ENCODE results near the gene PI4KA.
"Not testable (repeated sequence)": the region's sequence is repeated elsewhere in the genome, so short reads cannot be mapped to it uniquely, and the experiment has no call there.

The PI4KA gene

DNA sequence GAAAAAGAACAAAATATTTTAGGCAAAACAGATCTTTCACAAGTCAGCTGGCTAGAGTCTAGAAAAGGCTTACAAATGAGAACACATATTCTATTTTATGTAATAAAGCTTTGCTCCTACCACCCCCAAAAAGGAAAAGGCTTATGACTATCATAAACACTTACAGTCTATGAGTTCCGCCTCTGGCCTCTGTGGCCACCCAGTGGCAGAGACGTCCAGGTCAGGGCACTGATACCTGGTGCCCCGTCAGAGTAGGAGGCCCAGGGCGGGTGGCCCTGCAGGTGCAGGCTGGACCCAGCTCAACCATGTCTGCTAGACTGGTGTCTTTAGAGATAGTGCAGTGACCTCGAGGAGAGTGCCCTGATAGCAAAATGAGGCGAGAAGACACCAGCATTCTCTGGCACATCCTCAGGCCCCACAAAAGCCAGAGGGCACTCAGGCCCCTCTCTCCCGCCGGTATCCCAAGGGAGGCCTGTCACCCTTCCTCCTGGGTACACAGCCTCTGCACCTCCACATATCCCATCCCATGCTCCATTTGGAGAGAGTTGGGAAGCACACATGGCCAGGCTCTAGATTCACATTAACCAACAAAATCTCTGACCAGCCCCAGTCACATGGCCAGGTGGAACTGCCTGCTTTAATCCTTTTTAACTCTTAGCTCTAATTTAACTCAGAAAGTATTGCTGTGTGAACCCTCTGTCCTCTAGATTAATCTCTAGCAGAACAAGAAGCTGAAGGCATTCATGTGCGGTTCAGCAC is 112.0 kb downstream of the PI4KA start:
- Histone ChIP-seq H3K4me3 (ENCODE audit: extremely low read depth, insufficient read depth, low read length, poor library complexity, severe bottlenecking) (no peak overlapping the region), H3K4me1 (ENCODE audit: control insufficient read depth, insufficient read depth, low read length, poor library complexity, severe bottlenecking) (no peaks in the 10 kb centered on the region), H3K9me3 (ENCODE audit: control insufficient read depth, low read length) (no peaks in the 10 kb centered on the region), H3K27ac (ENCODE audit: low read depth, low read length, severe bottlenecking) (no peak overlapping the region), H3K36me3 (ENCODE audit: control insufficient read depth, insufficient read depth, low read length) (peaks cover 42% of the 10 kb centered on the region)
- 91 to 93% methylated on average over 6 to 8 of the region's 9 CpGs for WGBS, 2 experiments (ENCODE audit: insufficient coverage in 2 of 2)

DNA sequence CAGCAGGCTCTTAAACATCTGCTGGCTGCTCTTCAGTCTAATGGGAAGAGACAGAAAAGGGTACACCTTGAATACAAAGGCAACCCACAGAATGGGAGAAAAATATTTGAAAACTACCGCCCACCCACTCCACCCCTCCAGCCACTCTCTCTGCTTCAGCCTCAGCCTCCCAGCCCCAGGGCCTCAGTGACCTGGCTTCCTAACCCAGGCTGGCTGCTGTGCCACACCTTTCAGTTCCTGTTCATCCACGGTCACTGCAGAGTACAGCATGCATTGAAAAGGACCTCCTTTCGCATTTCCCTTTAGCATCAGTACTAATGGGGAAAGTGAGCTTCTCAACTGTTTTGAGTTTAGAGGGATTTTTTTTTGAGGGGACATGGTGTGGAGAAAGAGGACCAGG is 113.5 kb downstream of the PI4KA start:
- Histone ChIP-seq H3K27ac (ENCODE audit: low read depth, low read length, severe bottlenecking) (no peak overlapping the region), H3K4me1 (ENCODE audit: control insufficient read depth, insufficient read depth, low read length, poor library complexity, severe bottlenecking) (no peaks in the 10 kb centered on the region), H3K9me3 (ENCODE audit: control insufficient read depth, low read length) (peaks cover 11% of the 10 kb centered on the region), H3K36me3 (ENCODE audit: control insufficient read depth, insufficient read depth, low read length) (peaks cover 52% of the 10 kb centered on the region), H3K4me3 (ENCODE audit: extremely low read depth, insufficient read depth, low read length, poor library complexity, severe bottlenecking) (no peak overlapping the region)
- WGBS, 2 experiments (ENCODE audit: insufficient coverage in 2 of 2) = 100% methylated on average over 1 of the region's 3 CpGs; no CpG with 5 or more reads in 1 of the 2 experiments

DNA sequence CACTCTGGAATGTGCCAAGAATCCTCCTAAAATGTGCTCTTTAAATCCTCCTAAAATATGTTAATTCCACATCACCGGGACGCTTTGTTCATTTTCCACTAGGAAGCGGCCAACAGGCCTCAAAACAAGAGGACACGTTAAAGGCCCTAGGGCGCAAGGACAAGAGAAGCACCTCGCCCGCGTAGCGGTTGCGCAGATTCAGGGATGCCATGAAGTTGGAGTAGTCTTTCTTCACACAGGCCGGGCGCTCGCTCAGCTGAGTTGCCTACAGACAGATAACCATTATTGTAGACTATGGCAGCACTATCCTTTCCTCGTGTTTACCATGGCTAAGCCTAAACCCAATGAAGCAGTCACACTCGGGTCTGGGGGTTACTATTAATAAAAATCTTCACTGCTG is 114.2 kb downstream of the PI4KA start:
- Histone ChIP-seq H3K9me3 (ENCODE audit: control insufficient read depth, low read length) (peaks cover 11% of the 10 kb centered on the region), H3K4me3 (ENCODE audit: extremely low read depth, insufficient read depth, low read length, poor library complexity, severe bottlenecking) (no peak overlapping the region), H3K36me3 (ENCODE audit: control insufficient read depth, insufficient read depth, low read length) (peaks cover 47% of the 10 kb centered on the region), H3K27ac (ENCODE audit: low read depth, low read length, severe bottlenecking) (no peak overlapping the region), H3K4me1 (ENCODE audit: control insufficient read depth, insufficient read depth, low read length, poor library complexity, severe bottlenecking) (no peaks in the 10 kb centered on the region)
- WGBS, 2 experiments (ENCODE audit: insufficient coverage in 2 of 2) = 96 to 99% methylated on average over 13 of the region's 15 CpGs

DNA sequence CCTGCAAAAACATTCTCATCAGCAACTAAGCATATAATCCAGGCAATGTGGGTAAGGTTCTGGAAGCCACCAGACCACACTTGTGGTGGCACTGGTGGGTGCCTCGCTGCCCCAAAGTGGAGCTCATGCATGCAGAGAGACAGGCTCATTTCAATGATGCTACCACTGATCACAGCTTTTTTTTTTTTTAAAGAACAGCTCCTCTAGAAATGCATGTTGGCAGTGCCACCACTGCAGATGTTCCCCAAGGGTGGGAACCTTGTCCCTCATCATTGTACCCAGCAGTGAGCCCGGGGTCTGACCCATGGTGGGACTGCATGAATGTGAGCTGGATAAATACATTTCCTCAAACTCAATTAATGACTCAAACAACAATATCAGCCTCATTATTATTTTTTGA is 115.8 kb downstream of the PI4KA start:
- H3K36me3 ChIP-seq (ENCODE audit: control insufficient read depth, insufficient read depth, low read length) = peaks cover 52% of the 10 kb centered on the region
- 89 to 100% methylated on average over 1 of the region's 2 CpGs for WGBS, 2 experiments (ENCODE audit: insufficient coverage in 2 of 2)

DNA sequence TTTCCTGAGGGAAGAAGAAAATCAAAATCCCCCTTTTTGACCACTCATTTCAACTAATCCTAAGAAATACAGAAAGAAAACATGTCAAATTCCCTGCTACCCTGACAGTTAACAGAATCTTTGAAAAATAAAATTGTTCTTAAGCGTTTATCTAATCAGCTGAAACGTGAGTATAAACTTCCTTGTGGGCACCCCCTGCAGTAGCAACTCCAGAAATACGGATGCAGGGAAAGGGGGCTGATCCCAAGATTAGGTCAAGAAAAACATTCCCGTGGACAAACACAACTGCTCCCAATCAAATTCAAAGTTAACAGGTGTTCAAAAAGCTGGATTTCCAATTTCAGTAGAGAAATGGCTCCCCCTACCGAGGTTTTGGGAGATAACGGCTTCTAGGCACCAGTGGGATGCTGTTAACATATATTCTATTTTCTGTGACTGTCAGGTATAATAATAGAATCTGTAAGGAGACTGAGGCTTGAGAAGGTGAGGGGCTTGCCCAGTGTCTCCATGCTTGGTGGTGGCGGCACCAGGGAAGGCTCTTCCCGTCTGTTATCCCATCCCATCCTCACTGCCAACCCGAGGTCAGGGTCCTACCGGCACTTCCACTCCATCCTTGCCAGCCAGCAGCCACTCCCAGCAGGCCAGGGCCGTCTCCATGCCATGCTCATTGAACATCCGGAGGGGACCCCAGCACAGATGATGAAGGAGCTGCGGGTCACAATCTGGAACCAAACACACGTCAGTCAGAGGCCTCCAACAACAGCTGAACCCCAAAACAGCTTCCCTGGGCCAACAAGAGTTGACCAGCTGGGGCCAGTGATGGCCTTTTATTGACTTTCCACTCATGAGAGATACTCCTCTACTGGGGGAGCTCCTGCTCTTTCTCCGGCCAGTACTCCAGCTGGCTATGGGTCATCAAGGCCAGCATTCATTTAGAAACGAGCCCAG is 116.7 kb downstream of the PI4KA start:
- Histone ChIP-seq H3K36me3 (ENCODE audit: control insufficient read depth, insufficient read depth, low read length) (peaks cover 51% of the 10 kb centered on the region), H3K4me3 (ENCODE audit: extremely low read depth, insufficient read depth, low read length, poor library complexity, severe bottlenecking) (no peak overlapping the region), H3K4me1 (ENCODE audit: control insufficient read depth, insufficient read depth, low read length, poor library complexity, severe bottlenecking) (no peaks in the 10 kb centered on the region), H3K9me3 (ENCODE audit: control insufficient read depth, low read length) (peaks cover 11% of the 10 kb centered on the region), H3K27ac (ENCODE audit: low read depth, low read length, severe bottlenecking) (no peak overlapping the region)
- 72 to 77% methylated on average over 14 to 15 of the region's 16 CpGs for WGBS, 2 experiments (ENCODE audit: insufficient coverage in 2 of 2)

More for the DNA sequence above, 115.8 kb downstream of the PI4KA start:
- Histone ChIP-seq H3K27ac (ENCODE audit: low read depth, low read length, severe bottlenecking) (no peak overlapping the region), H3K4me3 (ENCODE audit: extremely low read depth, insufficient read depth, low read length, poor library complexity, severe bottlenecking) (no peak overlapping the region), H3K9me3 (ENCODE audit: control insufficient read depth, low read length) (peaks cover 11% of the 10 kb centered on the region), H3K4me1 (ENCODE audit: control insufficient read depth, insufficient read depth, low read length, poor library complexity, severe bottlenecking) (no peaks in the 10 kb centered on the region)

DNA sequence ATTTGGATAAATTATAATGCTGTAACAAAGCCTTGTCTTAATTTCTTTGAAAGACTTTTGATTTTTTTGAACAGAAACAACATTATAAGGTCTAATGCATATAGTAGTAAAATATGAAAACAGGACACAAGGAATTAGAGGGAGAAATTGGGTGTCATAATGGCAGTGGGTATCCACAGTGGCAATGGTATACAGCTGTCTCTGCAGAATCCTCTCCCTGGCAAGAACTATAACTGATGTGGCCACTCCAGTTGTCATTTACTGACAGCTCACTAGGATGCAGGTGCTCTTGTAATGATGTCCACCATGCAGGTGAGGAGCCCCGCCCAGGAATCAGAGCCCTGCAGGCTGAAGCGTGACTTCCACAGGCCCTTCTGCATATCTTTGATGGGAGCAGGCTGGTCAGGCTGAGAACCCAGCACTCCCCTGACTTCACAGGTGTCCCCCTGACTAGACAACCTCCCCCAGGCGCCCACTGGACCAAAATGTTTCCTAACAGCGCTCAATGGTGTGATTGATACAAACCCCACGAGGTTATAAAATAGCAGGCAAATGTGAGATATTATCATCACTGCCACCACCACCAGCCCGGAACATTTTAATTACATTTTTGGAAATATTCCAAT is 117.5 kb downstream of the PI4KA start:
- no peaks in the 10 kb centered on the region for H3K4me1 ChIP-seq (ENCODE audit: control insufficient read depth, insufficient read depth, low read length, poor library complexity, severe bottlenecking)
- no peak overlapping the region for H3K27ac ChIP-seq (ENCODE audit: low read depth, low read length, severe bottlenecking)
- no peak overlapping the region for H3K4me3 ChIP-seq (ENCODE audit: extremely low read depth, insufficient read depth, low read length, poor library complexity, severe bottlenecking)
- peaks cover 11% of the 10 kb centered on the region for H3K9me3 ChIP-seq (ENCODE audit: control insufficient read depth, low read length)
- peaks cover 43% of the 10 kb centered on the region for H3K36me3 ChIP-seq (ENCODE audit: control insufficient read depth, insufficient read depth, low read length)
- WGBS, 2 experiments (ENCODE audit: insufficient coverage in 2 of 2) = 81 to 100% methylated on average over 1 to 2 of the region's 6 CpGs

DNA sequence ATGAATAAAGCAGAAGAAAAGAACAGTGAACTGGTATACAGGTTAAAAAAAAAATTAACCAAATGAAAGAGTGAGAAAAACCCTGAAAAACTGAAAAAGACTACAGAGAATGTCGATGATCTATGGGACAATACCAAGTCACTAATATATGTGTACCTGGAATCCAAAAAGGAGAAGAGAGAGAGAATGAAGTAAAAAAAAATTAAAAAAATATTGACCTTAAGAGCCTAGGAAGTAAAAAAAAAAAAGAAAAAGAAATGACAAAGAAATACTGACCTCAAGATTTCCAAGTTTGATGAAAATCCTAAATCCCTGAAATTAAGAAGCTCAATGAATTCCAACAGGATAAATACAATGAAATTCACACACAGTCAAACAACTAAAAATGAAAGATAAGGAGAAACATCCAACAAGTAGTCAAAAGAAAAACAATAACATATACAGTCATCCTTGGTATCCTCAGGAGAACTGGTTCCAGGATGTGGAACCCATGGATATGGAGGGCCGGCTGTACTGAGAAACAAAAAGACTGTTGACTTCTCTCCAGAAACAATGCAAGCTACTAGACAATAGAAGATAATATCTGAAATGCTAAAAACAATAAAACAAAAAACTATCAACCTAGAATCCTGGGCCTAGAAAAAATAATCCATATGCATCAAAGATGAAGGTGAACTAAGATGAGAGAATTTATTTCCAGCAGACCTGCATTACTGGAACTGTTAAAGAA is 118.2 kb downstream of the PI4KA start:
- Histone ChIP-seq H3K27ac (ENCODE audit: low read depth, low read length, severe bottlenecking) (no peak overlapping the region), H3K4me3 (ENCODE audit: extremely low read depth, insufficient read depth, low read length, poor library complexity, severe bottlenecking) (no peak overlapping the region), H3K9me3 (ENCODE audit: control insufficient read depth, low read length) (peaks cover 11% of the 10 kb centered on the region), H3K36me3 (ENCODE audit: control insufficient read depth, insufficient read depth, low read length) (peaks cover 42% of the 10 kb centered on the region), H3K4me1 (ENCODE audit: control insufficient read depth, insufficient read depth, low read length, poor library complexity, severe bottlenecking) (no peaks in the 10 kb centered on the region)
- no CpG with 5 or more reads among the region's 2 CpGs for WGBS, 2 experiments (ENCODE audit: insufficient coverage in 2 of 2)

DNA sequence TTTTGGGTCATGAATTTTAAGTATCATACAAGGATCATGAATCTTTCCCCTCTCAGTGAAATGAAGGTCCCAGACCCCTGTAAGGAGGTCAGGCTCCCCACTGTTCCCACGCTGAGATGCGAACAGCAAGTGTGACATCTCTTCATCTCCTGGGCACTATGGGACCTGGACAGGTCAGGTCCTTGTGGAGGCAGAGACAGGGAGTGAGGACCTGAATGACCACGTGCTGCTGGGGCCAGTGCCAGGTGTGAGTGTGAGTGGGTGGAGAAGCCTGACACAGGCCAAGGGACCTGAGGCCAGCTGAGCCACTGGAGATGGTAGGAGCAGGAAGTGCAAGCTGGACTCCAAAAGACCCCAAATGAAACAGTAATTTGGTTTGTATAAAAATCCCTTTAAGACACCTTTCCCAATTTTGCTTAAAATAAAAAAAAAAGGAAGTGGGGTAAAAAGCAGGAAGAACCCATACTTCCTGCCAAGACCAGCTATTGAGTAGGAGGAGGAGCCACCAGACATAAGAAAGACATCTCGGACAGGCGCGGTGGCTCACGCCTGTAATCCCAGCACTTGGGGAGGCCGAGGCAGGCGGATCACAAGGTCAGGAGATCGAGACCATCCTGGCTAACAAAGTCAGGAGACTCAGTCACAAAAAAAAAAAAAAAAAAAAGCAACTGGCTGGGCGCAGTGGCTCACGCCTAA is 120.1 kb downstream of the PI4KA start:
- peaks cover 11% of the 10 kb centered on the region for H3K9me3 ChIP-seq (ENCODE audit: control insufficient read depth, low read length)
- peaks cover 27% of the 10 kb centered on the region for H3K36me3 ChIP-seq (ENCODE audit: control insufficient read depth, insufficient read depth, low read length)
- H3K4me1 ChIP-seq (ENCODE audit: control insufficient read depth, insufficient read depth, low read length, poor library complexity, severe bottlenecking) = no peaks in the 10 kb centered on the region
- WGBS, 2 experiments (ENCODE audit: insufficient coverage in 2 of 2) = 91 to 96% methylated on average over 8 to 9 of the region's 12 CpGs
- H3K4me3 ChIP-seq (ENCODE audit: extremely low read depth, insufficient read depth, low read length, poor library complexity, severe bottlenecking) = no peak overlapping the region
- no peak overlapping the region for H3K27ac ChIP-seq (ENCODE audit: low read depth, low read length, severe bottlenecking)

DNA sequence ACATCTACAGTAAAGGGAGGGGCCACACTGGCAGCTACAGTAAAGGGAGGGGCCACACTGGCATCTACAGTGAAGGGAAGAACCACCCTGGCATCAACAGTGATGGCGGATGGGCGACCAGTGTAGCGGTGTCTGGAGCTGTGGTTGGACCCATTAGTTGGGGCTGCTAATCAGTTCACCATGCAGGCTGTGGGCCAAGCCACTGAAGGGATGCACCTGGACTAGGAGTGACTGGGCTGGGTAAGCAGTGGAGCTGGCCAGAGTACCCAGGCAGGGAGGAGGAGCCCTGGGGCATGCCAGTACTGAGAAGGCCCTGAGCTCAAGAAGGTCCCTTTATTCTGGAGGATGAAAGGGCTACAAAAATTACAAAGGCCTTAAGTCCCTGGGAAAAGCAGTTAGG is 121.7 kb downstream of the PI4KA start:
- H3K4me3 ChIP-seq (ENCODE audit: extremely low read depth, insufficient read depth, low read length, poor library complexity, severe bottlenecking) = not testable (repeated sequence)

More for the DNA sequence above, 121.7 kb downstream of the PI4KA start:
- peaks cover 11% of the 10 kb centered on the region for H3K9me3 ChIP-seq (ENCODE audit: control insufficient read depth, low read length)
- H3K36me3 ChIP-seq (ENCODE audit: control insufficient read depth, insufficient read depth, low read length) = peaks cover 23% of the 10 kb centered on the region
- H3K4me1 ChIP-seq (ENCODE audit: control insufficient read depth, insufficient read depth, low read length, poor library complexity, severe bottlenecking); H3K27ac ChIP-seq (ENCODE audit: low read depth, low read length, severe bottlenecking): not testable (repeated sequence)
- WGBS, 2 experiments (ENCODE audit: insufficient coverage in 2 of 2) = 94 to 100% methylated on average over 2 to 3 of the region's 3 CpGs

Measured in mesodermal cell (in vitro differentiated cells).